ENCODE results near the gene GPLD1. TPM values are rescaled to one million over a fixed set of nuclear protein-coding genes. Genes with fewer than 3 reads are reported as not detected.

Gene GPLD1
- total RNA-seq, 2 experiments from 2014 or later: 0.48 to 0.57 TPM

- POLR2A ChIA-PET: no interaction called here
These were observed 14.9 kb upstream of the GPLD1 start for GRCh38 chr6:24504287-24504648.

DNA sequence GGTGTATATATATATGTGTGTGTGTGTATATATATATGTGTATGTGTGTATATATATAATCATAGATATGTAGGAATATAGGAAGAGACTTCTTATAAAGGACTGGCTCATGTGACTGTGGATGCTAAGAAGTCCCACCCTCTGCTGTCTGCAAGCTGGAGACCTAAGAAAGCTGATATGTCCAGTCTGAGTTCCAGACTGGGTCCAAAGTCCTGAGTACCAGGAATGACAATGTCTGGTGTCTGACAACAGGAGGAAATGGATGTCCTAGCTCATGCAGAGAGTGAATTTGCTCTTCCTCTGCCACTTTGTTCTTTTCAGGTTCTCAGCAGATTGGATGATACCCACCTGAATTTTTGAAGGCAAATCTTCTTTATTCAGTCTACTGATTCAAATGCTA lies 12.5 kb upstream of the GPLD1 start:
- ChIA-PET POLR2A (no interaction called here), CTCF (no interaction called here)

More at GRCh38 chr6:24504287-24504648, 14.9 kb upstream of the GPLD1 start:
- CTCF ChIA-PET: no interaction called here

GRCh38 chr6:24501374-24501773 lies 12.0 kb upstream of the GPLD1 start:
- CTCF ChIA-PET: interaction anchor here (1.1 kb wide), 1 partner anchor 21 kb away, joined by 4 read pairs; no protein-coding TSS in a partner anchor
- POLR2A ChIA-PET: no interaction called here

- POLR2A ChIA-PET: no interaction called here
- CTCF ChIA-PET: interaction anchor here (1.1 kb wide), 1 partner anchor 22 kb away, joined by 4 read pairs; no protein-coding TSS in a partner anchor
These were observed 11.3 kb upstream of the GPLD1 start for GRCh38 chr6:24500683-24501082.

DNA sequence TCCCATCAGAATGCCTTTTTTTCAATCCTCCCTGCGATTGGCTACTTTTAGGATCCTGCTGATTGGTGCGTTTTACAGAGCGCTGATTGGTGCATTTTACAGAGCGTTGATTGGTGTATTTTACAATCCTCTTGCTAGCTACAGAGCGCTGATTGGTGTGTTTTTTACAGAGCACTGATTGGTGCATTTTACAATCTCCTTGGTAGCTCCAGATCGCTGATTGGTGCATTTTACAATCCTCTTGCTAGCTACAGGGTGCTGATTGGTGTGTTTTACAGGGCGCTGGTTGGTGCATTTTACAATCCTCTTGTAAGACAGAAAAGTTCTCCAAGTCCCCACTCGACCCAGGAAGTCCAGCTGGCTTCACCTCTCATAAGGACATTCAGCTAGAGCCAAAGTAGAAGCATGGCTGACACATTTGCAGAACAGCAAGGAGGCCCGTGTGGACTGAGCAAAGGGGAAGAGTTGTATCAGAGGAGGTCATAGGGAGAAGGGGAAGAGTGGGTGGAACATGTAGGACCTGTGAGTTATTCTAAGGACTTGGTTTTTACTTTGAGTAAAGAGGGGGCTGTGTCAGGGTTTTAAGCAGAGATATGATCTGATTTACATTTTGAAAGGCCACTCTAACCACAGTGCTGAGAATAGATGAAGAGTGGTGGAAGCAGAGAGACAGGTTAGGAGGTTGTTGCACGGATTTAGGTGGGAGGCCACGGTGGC lies 8.0 kb upstream of the GPLD1 start:
- ChIA-PET CTCF (no interaction called here), POLR2A (no interaction called here)

- ChIA-PET CTCF (interaction anchor here (0.5 to 1.6 kb wide), 7 partner anchors 16 to 368 kb away, joined by 3 to 4 read pairs (median 3); partner anchors contain the start of genes ACOT13 and TDP2), POLR2A (interaction anchor here (0.6 to 1.0 kb wide), 3 partner anchors 171 to 209 kb away, joined by 3 read pairs; no protein-coding TSS in a partner anchor)
These were observed 5.7 kb upstream of the GPLD1 start, which contains the start of gene ALDH5A1 for GRCh38 chr6:24494821-24495795. ALDH5A1 (plus strand) TSS chr6:24494969; CDS start chr6:24494997, 28 bp downstream.

DNA sequence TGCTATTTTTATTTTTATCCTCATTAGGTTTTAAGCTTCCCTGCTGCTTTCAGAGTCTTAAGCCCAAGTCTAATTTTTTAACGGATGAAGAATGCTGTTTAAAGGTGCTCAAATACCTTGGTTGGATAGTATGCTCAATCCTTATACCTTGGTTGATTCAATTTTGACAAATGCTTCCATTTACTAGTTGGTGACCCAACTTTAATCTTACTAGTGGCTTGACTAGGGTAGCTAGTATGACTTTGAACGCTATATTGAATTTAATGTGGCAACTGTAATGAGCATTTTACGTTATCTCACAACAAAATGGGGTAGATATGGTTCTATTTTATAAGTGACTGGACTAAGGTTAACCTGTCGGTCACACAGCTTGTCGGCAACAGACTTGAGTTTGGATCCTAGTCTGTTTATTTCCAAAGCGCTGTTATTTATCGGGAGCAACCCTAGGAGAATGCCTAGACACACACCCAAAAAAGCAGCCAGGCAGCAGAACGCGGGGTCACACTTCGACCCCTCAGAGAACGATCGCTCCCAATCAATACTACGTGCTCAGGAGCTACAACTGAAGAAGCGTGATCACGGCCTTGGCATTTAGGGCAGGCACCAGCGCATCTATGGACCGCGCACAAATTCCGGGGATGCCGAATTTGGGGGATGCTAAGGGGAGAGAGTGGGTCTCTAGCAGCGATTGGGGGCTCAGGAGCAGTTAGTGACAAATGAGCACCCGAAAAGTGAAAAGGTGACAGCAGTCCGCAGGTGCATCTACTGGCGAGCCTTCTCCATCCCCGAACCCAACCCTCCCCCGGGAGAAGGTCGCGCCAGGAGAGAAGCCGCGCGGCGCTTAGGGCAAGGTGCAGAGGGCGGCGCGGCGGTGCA lies 4.8 kb upstream of the GPLD1 start:
- CTCF ChIA-PET: interaction anchor here (0.5 to 1.6 kb wide), 4 partner anchors 15 to 63 kb away, joined by 3 to 4 read pairs (median 4); no protein-coding TSS in a partner anchor
- POLR2A ChIA-PET: interaction anchor here (0.6 to 1.0 kb wide), 3 partner anchors 172 to 210 kb away, joined by 3 read pairs; no protein-coding TSS in a partner anchor

GRCh38 chr6:24492475-24492874 lies 3.1 kb upstream of the GPLD1 start:
- ChIA-PET CTCF (no interaction called here), POLR2A (no interaction called here)

- POLR2A ChIA-PET: no interaction called here
- CTCF ChIA-PET: no interaction called here
These were observed 1.6 kb upstream of the GPLD1 start for GRCh38 chr6:24490948-24491347.

GRCh38 chr6:24489881-24490280 lies 503 bp upstream of the GPLD1 start:
- POLR2A ChIA-PET: no interaction called here
- CTCF ChIA-PET: no interaction called here

- CTCF ChIA-PET: no interaction called here
- POLR2A ChIA-PET: no interaction called here
These were observed 3.3 kb downstream of the GPLD1 start for GRCh38 chr6:24486065-24486464.

- ChIA-PET CTCF (no interaction called here), POLR2A (no interaction called here)
These were observed 4.6 kb downstream of the GPLD1 start for GRCh38 chr6:24484657-24485323.

- ChIA-PET CTCF (no interaction called here), POLR2A (interaction anchor here (0.7 kb wide), 1 partner anchor 58 kb away, joined by 3 read pairs; no protein-coding TSS in a partner anchor)
These were observed 7.9 kb downstream of the GPLD1 start for GRCh38 chr6:24481449-24481848.

- ChIA-PET POLR2A (interaction anchor here (0.6 kb wide), 1 partner anchor 1051 kb away, joined by 4 read pairs; no protein-coding TSS in a partner anchor), CTCF (no interaction called here)
These were observed 8.7 kb downstream of the GPLD1 start for GRCh38 chr6:24480705-24481104.

GRCh38 chr6:24478903-24479302 lies 10.5 kb downstream of the GPLD1 start:
- ChIA-PET CTCF (interaction anchor here (1.6 kb wide), 1 partner anchor 16 kb away, joined by 3 read pairs; the partner anchor contains the start of gene ALDH5A1), POLR2A (no interaction called here)

DNA sequence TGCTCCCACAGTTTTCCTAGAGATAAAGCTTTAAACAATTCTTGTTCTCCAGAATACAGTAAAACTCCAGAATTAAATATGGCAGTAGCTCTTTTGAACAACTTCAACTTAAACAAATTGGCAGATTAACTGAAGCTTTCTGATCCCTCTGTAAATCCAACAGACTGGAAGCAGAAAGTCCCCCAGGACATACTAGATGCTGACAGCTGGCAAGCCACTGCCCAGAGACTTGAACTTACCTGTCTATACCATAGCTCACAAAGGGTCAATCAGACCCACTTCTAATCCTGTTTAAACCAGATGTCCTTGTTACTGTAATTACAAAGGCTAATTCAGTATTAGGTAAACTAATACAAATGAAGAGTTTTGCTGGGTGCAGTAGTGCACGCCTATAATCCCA lies 12.3 kb downstream of the GPLD1 start:
- ChIA-PET POLR2A (no interaction called here), CTCF (no interaction called here)

DNA sequence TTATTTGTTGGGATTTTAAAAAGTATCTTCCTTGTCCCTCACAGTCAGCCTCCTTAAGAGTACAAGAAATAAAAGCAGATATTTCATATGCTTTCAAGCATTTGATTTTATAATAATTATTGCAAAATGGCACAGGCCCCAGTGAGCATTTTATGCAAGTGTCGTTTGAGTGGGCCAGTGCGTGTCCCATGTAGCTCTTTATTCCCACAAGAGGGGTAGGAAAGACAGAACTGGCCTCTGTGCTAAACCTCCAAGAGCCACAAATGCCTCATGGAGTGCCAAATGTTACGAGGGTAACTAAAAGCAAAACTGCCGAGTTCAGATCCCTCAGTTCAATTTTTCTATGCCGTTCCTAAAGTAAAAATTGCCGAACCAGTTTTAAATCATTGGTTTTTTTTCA lies 12.7 kb downstream of the GPLD1 start:
- ChIA-PET POLR2A (no interaction called here), CTCF (no interaction called here)

- ChIA-PET CTCF (interaction anchor here (0.7 kb wide), 1 partner anchor 41 kb away, joined by 4 read pairs; no protein-coding TSS in a partner anchor), POLR2A (no interaction called here)
These were observed 17.2 kb downstream of the GPLD1 start for GRCh38 chr6:24472181-24472580.

DNA sequence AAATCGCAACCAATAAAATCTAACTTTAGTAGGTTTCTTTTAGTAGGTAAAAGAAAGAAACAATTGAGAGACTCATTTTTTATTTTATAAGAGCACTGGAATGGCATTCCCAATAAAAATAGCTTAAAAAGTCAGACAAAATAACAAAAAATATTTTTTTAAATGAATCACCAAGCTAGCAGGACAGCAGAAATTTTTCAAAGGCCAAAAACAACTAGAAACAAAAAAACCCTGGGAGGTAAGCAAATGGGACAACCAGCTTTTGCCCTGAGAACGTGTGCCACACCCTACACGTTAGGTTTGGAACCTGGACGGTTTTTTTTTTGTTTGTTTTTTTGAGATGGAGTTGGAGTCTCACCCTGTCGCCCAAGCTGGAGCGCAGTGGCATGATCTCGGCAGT lies 19.6 kb downstream of the GPLD1 start:
- POLR2A ChIA-PET: no interaction called here
- CTCF ChIA-PET: no interaction called here

Measured in activated CD8-positive, alpha-beta memory T cell treated with anti-CD3 and anti-CD28 coated beads for 36 hours (primary cell).